HepG2 (cell line): ENCODE results near the gene SLC34A3. TPM values are rescaled to one million over a fixed set of nuclear protein-coding genes. Genes with fewer than 3 reads are reported as not detected.
A peak's percentile ranks its signal among the peaks of the same experiment; 100 is the strongest.

Experiments used
- AFF4 ChIP-seq: sonication (generic); formaldehyde crosslinking; IDR thresholded peaks from 2 replicates; pipeline ENCODE4 v1.4.0; 2020; ENCODE audit warnings: missing genetic modification reagents
- MATR3 ChIP-seq: sonication (generic); formaldehyde crosslinking; IDR thresholded peaks from 2 replicates; pipeline ENCODE4 v1.4.0; 2020; ENCODE audit warnings: missing genetic modification reagents
- SRF ChIP-seq: IDR thresholded peaks from 2 replicates; pipeline ENCODE4 v1.6.1; 2011; ENCODE audit warnings: mild to moderate bottlenecking, low read depth, low read length, moderate library complexity
- TCF7 ChIP-seq: sonication (generic); IDR thresholded peaks from 2 replicates; pipeline ENCODE4 v1.6.1; 2016; ENCODE audit warnings: antibody characterized with exemption, low read depth
- TRIM24 ChIP-seq: sonication (generic); formaldehyde crosslinking; IDR thresholded peaks from 2 replicates; pipeline ENCODE4 v1.8.0; 2022; ENCODE audit warnings: mild to moderate bottlenecking, missing genetic modification reagents
- ZBTB40 ChIP-seq, 2 experiments: fragments of 450-650 bp in 1 of 2; sonication (generic) in 1 of 2; formaldehyde crosslinking in 1 of 2; IDR thresholded peaks; 2 replicates each; pipeline versions ENCODE4 v1.6.1 to v1.8.0; 2016 to 2022; ENCODE audit warnings: antibody characterized with exemption in 1 of 2, mild to moderate bottlenecking in 1 of 2, missing genetic modification reagents in 1 of 2
- ZBTB7A ChIP-seq: sonication (generic); formaldehyde crosslinking; IDR thresholded peaks from 2 replicates; pipeline ENCODE4 v1.8.0; 2022; ENCODE audit warnings: mild to moderate bottlenecking, missing genetic modification reagents
- ZNF17 ChIP-seq: sonication (generic); formaldehyde crosslinking; IDR thresholded peaks from 2 replicates; pipeline ENCODE4 v1.5.0; 2020; ENCODE audit warnings: mild to moderate bottlenecking, missing genetic modification reagents
- ZNF558 ChIP-seq: sonication (generic); formaldehyde crosslinking; IDR thresholded peaks from 2 replicates; pipeline ENCODE4 v1.9.0; 2022; ENCODE audit warnings: mild to moderate bottlenecking, missing genetic modification reagents, borderline replicate concordance
- polyA plus RNA-seq, 8 experiments: library from polyadenylated mRNA; depleted of rRNA in 3 of 8; stranded (reverse) in 7 of 8; unstranded in 1 of 8; fragments of >200 nt; fragmentation: Illumina TruSeq in 4 of 8; extraction: Trizol in 4 of 8; gene quantifications; 2 replicates each; pipeline versions ENCODE4 v1.2.1 to v1.2.3, GENCODE V29; 2011 to 2016; ENCODE audit warnings: low read depth in 4 of 8, missing spikeins in 1 of 8, mixed read lengths in 1 of 8; ENCODE audit not compliant: insufficient read depth in 1 of 8
- total RNA-seq, 5 experiments: library from RNA; depleted of rRNA; stranded (reverse); fragments of >200 nt; fragmentation: Illumina TruSeq; extraction: Trizol; gene quantifications; 2 replicates each; pipeline ENCODE4 v1.2.3, GENCODE V29; 2016; ENCODE audit warnings: low read depth in 1 of 5

Gene SLC34A3
- total and polyA plus RNA-seq, 2 of the 13 experiments (the other 11 are each of a cell fraction or from before 2014, with no cell fraction given), result 0.07 to 1.0 TPM

- no peak for TF ChIP-seq ZNF17
- TF ChIP-seq SRF, result no peak
- no peak; the same call in 1 of the 2 replicates for TF ChIP-seq AFF4 (CRISPR knock-in tag)
- TF ChIP-seq ZBTB7A (CRISPR knock-in tag), result peak; percentile 83
- TF ChIP-seq TRIM24, result no peak
- no peak for TF ChIP-seq MATR3 (CRISPR knock-in tag)
- 0 out of 2 replicates have a peak, but pooled peaks have one; percentile 21 for TF ChIP-seq ZNF558
- no peak for TF ChIP-seq ZBTB40 (IDR thresholded peaks at IDR 0.05)
- no peak; the same call in 1 of the 2 replicates for TF ChIP-seq ZBTB40 (CRISPR knock-in tag; IDR thresholded peaks at IDR 0.05)
- no peak for TF ChIP-seq TCF7
These were observed 5.7 kb downstream of the SLC34A3 start (continued) for GRCh38 chr9:137236238-137236935.
